Mesenchymal stem cell (in vitro differentiated cells and primary cell): ENCODE results near the gene HPS5.
A peak's percentile ranks its signal among the peaks of the same experiment; 100 is the strongest.

ENCODE experiments used
- DNase-seq: peaks from one replicate; pipeline ENCODE4 v3.0.0-alpha.2; 2013
- H2AFZ ChIP-seq: one replicate; pipeline ENCODE4 v1.6.1; 2013; ENCODE audit warnings: low read depth, mild to moderate bottlenecking, control low read depth, inconsistent platforms, low read length, moderate library complexity
- H2AK5ac ChIP-seq: 2 replicates; pipeline ENCODE4 v1.6.1; 2013; ENCODE audit warnings: low read length, moderate library complexity, mild to moderate bottlenecking, inconsistent platforms; ENCODE audit not compliant: severe bottlenecking
- H2BK120ac ChIP-seq: one replicate; pipeline ENCODE4 v1.6.1; 2013; ENCODE audit warnings: low read depth, mild to moderate bottlenecking, inconsistent platforms, low read length, moderate library complexity
- H2BK12ac ChIP-seq, 2 experiments: one replicate each; pipeline ENCODE4 v1.6.1; 2013; ENCODE audit warnings: inconsistent platforms in 2 of 2, low read length in 2 of 2, mild to moderate bottlenecking in 2 of 2, moderate library complexity in 2 of 2, control low read depth in 1 of 2
- H2BK15ac ChIP-seq: one replicate; pipeline ENCODE4 v1.6.1; 2013; ENCODE audit warnings: mild to moderate bottlenecking, low read depth, inconsistent platforms; ENCODE audit not compliant: poor library complexity, severe bottlenecking
- H2BK5ac ChIP-seq: 2 replicates; pipeline ENCODE4 v1.6.1; 2013; ENCODE audit warnings: low read depth, mild to moderate bottlenecking, low read length, control low read depth, inconsistent platforms; ENCODE audit not compliant: poor library complexity, severe bottlenecking
- H3K14ac ChIP-seq, 2 experiments: one replicate each; pipeline ENCODE4 v1.6.1; 2013; ENCODE audit warnings: inconsistent platforms in 2 of 2, low read length in 2 of 2, control low read depth in 1 of 2, mild to moderate bottlenecking in 1 of 2, moderate library complexity in 1 of 2
- H3K18ac ChIP-seq, 2 experiments: one replicate each; pipeline ENCODE4 v1.6.1; 2013; ENCODE audit warnings: inconsistent platforms in 2 of 2, low read length in 2 of 2, control low read depth in 1 of 2, low read depth in 1 of 2, mild to moderate bottlenecking in 1 of 2
- H3K23ac ChIP-seq, 2 experiments: one replicate each; pipeline ENCODE4 v1.6.1; 2013; ENCODE audit warnings: inconsistent platforms in 2 of 2, low read length in 2 of 2, mild to moderate bottlenecking in 2 of 2, moderate library complexity in 2 of 2, control low read depth in 1 of 2
- H3K27ac ChIP-seq: 2 replicates; pipeline ENCODE4 v1.5.1; 2013; ENCODE audit warnings: mild to moderate bottlenecking, moderate library complexity, low read length, control low read depth, inconsistent platforms; ENCODE audit not compliant: poor library complexity, severe bottlenecking
- H3K27me3 ChIP-seq, 2 experiments: 2 replicates each; pipeline versions ENCODE4 v1.6.1 to v1.7.0; 2013; ENCODE audit warnings: low read length in 2 of 2, mild to moderate bottlenecking in 2 of 2, moderate library complexity in 2 of 2, control low read depth in 1 of 2, inconsistent platforms in 1 of 2; ENCODE audit not compliant: control insufficient read depth in 1 of 2, insufficient read depth in 1 of 2
- H3K36me3 ChIP-seq, 2 experiments: 2 replicates each; pipeline versions ENCODE4 v1.6.1 to v1.7.0; 2013; ENCODE audit warnings: low read length in 2 of 2, control low read depth in 1 of 2, inconsistent platforms in 1 of 2, low read depth in 1 of 2, mild to moderate bottlenecking in 1 of 2; ENCODE audit not compliant: insufficient read depth in 2 of 2, control insufficient read depth in 1 of 2
- H3K4ac ChIP-seq, 2 experiments: one replicate each; pipeline ENCODE4 v1.6.1; 2013; ENCODE audit warnings: inconsistent platforms in 2 of 2, low read length in 2 of 2, mild to moderate bottlenecking in 2 of 2, moderate library complexity in 2 of 2, control low read depth in 1 of 2, low read depth in 1 of 2
- H3K4me1 ChIP-seq: 2 replicates; pipeline ENCODE4 v1.6.1; 2013; ENCODE audit warnings: low read depth, low read length, control low read depth; ENCODE audit not compliant: control insufficient read depth, insufficient read depth
- H3K4me2 ChIP-seq: 2 replicates; pipeline ENCODE4 v1.6.1; 2013; ENCODE audit warnings: low read length, mild to moderate bottlenecking, inconsistent platforms; ENCODE audit not compliant: poor library complexity, severe bottlenecking
- H3K4me3 ChIP-seq, 2 experiments: 2 replicates each; pipeline versions ENCODE4 v1.5.1 to v1.7.0; 2013; ENCODE audit warnings: low read length in 2 of 2, mild to moderate bottlenecking in 2 of 2, control low read depth in 1 of 2, low read depth in 1 of 2; ENCODE audit not compliant: insufficient read depth in 1 of 2
- H3K79me1 ChIP-seq: replicated peaks from 2 replicates; pipeline ENCODE4 v1.6.1; 2013; ENCODE audit warnings: mild to moderate bottlenecking, control low read depth, low read length, inconsistent platforms; ENCODE audit not compliant: poor library complexity, severe bottlenecking
- H3K9ac ChIP-seq: 2 replicates; pipeline ENCODE4 v1.7.0; 2013; ENCODE audit warnings: mild to moderate bottlenecking, low read length, moderate library complexity
- H3K9me3 ChIP-seq: 2 replicates; pipeline ENCODE4 v1.7.0; 2013; ENCODE audit warnings: mild to moderate bottlenecking, low read length; ENCODE audit not compliant: control insufficient read depth
- H4K8ac ChIP-seq: one replicate; pipeline ENCODE4 v1.6.1; 2013; ENCODE audit warnings: inconsistent platforms, mild to moderate bottlenecking, low read length, moderate library complexity
- H4K91ac ChIP-seq: one replicate; pipeline ENCODE4 v1.6.1; 2013; ENCODE audit warnings: mild to moderate bottlenecking, low read length, inconsistent platforms
- WGBS: methylation state at CpG from one replicate; pipeline ENCODE4 v1.1.7; 2013; ENCODE audit warnings: mixed read lengths; 5-methylcytosine and 5-hydroxymethylcytosine counted together

HPS5 gene

GRCh38 chr11:18320617-18321016 is 1.3 kb downstream of the HPS5 start:
- Histone ChIP-seq H2BK5ac (no peak overlapping the region), H2AK5ac (no peak overlapping the region), H3K23ac (no peak overlapping the region), H3K4me1 (peaks cover 6% of the 10 kb centered on the region), H3K4ac (no peak overlapping the region), H3K4me2 (no peak overlapping the region), H4K8ac (no peak overlapping the region), H4K91ac (no peak overlapping the region), H3K27me3 (no peaks in the 10 kb centered on the region), H3K4me3 (peak overlapping the region in 1 of 2 experiments; percentile 89), H3K27ac (no peak overlapping the region), H2BK15ac (no peak overlapping the region), H3K14ac (no peak overlapping the region), H3K36me3 (peaks cover 0 to 14% of the 10 kb centered on the region in 2 experiments), H2BK12ac (no peak overlapping the region), H3K18ac (no peak overlapping the region), H2BK120ac (no peak overlapping the region), H3K9ac (peak overlapping the region; percentile 98), H3K79me1 (peaks cover 11% of the 10 kb centered on the region), H2AFZ (no peak overlapping the region), H3K9me3 (no peaks in the 10 kb centered on the region)
- no peak for DNase-seq

GRCh38 chr11:18319914-18320313 is 2.0 kb downstream of the HPS5 start:
- H3K79me1 ChIP-seq = peaks cover 15% of the 10 kb centered on the region
- no peaks in the 10 kb centered on the region for H3K9me3 ChIP-seq
- no peak overlapping the region for H3K23ac ChIP-seq
- peaks cover 0 to 7% of the 10 kb centered on the region in 2 experiments for H3K36me3 ChIP-seq
- no peak overlapping the region for H3K4ac ChIP-seq
- no peak overlapping the region for H2AK5ac ChIP-seq
- no peak overlapping the region for H3K27ac ChIP-seq
- no peak overlapping the region for H3K14ac ChIP-seq
- no peak overlapping the region for H2BK12ac ChIP-seq
- no peak overlapping the region for H2BK5ac ChIP-seq
- peak overlapping the region; percentile 98 for H3K9ac ChIP-seq
- no peak overlapping the region for H2BK15ac ChIP-seq
- no peak overlapping the region for H2AFZ ChIP-seq
- H2BK120ac ChIP-seq = no peak overlapping the region
- no peak overlapping the region for H3K18ac ChIP-seq
- WGBS = 100% methylated on average over 2 of the region's 3 CpGs
- H4K8ac ChIP-seq = no peak overlapping the region
- no peak overlapping the region for H3K4me2 ChIP-seq
- no peak overlapping the region for H3K4me3 ChIP-seq
- no peak for DNase-seq
- H3K4me1 ChIP-seq = peaks cover 6% of the 10 kb centered on the region
- no peaks in the 10 kb centered on the region for H3K27me3 ChIP-seq
- no peak overlapping the region for H4K91ac ChIP-seq

GRCh38 chr11:18317551-18317950 is 4.4 kb downstream of the HPS5 start:
- no peak overlapping the region for H2AK5ac ChIP-seq
- no peak overlapping the region for H3K9ac ChIP-seq
- H4K91ac ChIP-seq = no peak overlapping the region
- no peak for DNase-seq
- no peak overlapping the region for H3K27ac ChIP-seq
- H3K4ac ChIP-seq = no peak overlapping the region
- no peak overlapping the region for H2BK15ac ChIP-seq
- H2BK12ac ChIP-seq = no peak overlapping the region
- H3K23ac ChIP-seq = no peak overlapping the region
- H3K36me3 ChIP-seq = peaks cover 0 to 2% of the 10 kb centered on the region in 2 experiments
- 94% methylated on average over 4 of the region's 4 CpGs for WGBS
- H2AFZ ChIP-seq = no peak overlapping the region
- H2BK120ac ChIP-seq = no peak overlapping the region
- peaks cover 19% of the 10 kb centered on the region for H3K79me1 ChIP-seq
- H3K14ac ChIP-seq = no peak overlapping the region
- no peak overlapping the region for H2BK5ac ChIP-seq
- no peak overlapping the region for H3K4me3 ChIP-seq
- H3K18ac ChIP-seq = no peak overlapping the region
- no peaks in the 10 kb centered on the region for H3K9me3 ChIP-seq
- no peak overlapping the region for H4K8ac ChIP-seq
- H3K4me1 ChIP-seq = peaks cover 4% of the 10 kb centered on the region
- no peak overlapping the region for H3K4me2 ChIP-seq
- no peaks in the 10 kb centered on the region for H3K27me3 ChIP-seq

GRCh38 chr11:18315893-18316292 is 6.0 kb downstream of the HPS5 start:
- Histone ChIP-seq H2BK120ac (no peak overlapping the region), H2AK5ac (no peak overlapping the region), H4K91ac (no peak overlapping the region), H2AFZ (no peak overlapping the region), H3K4ac (no peak overlapping the region), H3K4me3 (no peak overlapping the region), H3K4me2 (no peak overlapping the region), H3K9ac (no peak overlapping the region), H3K79me1 (peaks cover 20% of the 10 kb centered on the region), H3K23ac (no peak overlapping the region), H3K27me3 (no peaks in the 10 kb centered on the region), H2BK5ac (no peak overlapping the region), H2BK12ac (no peak overlapping the region), H3K27ac (no peak overlapping the region), H2BK15ac (no peak overlapping the region), H3K14ac (no peak overlapping the region), H3K9me3 (no peaks in the 10 kb centered on the region), H3K18ac (no peak overlapping the region), H3K36me3 (peaks cover 2 to 3% of the 10 kb centered on the region in 2 experiments), H4K8ac (no peak overlapping the region), H3K4me1 (peaks cover 4% of the 10 kb centered on the region)
- DNase-seq = no peak
- WGBS = 100% methylated on average over 2 of the region's 2 CpGs
